Activated T-helper 1 cell treated with anti-CD3 and anti-CD28 coated beads, Interleukin-2, amount 50 U/mL, for 16 hours (primary cell): ENCODE measurements around the gene FGB.

Source experiments
- DNase-seq, 2 donors: peaks; one replicate each; pipeline ENCODE4 v3.0.0-alpha.2; 2020; ENCODE audit warnings: low read depth in 1 of 2, low spot score in 1 of 2

The FGB gene

GRCh38 chr4:154562697-154563254, at the start of gene FGB:
Gene FGB (plus strand): TSS chr4:154563011. CDS start chr4:154563019, 8 bp downstream.
- no peak for DNase-seq

GRCh38 chr4:154516318-154517029, 46.3 kb upstream of the FGB start:
- no peak for DNase-seq

GRCh38 chr4:154517591-154517990, 45.2 kb upstream of the FGB start:
- no peak for DNase-seq

GRCh38 chr4:154519214-154519613, 43.6 kb upstream of the FGB start:
- DNase-seq = no peak

GRCh38 chr4:154521607-154522006, 41.2 kb upstream of the FGB start:
- DNase-seq = no peak

GRCh38 chr4:154526151-154526550, 36.7 kb upstream of the FGB start:
- no peak for DNase-seq

- DNase-seq = no peak
These were observed 35.5 kb upstream of the FGB start for GRCh38 chr4:154527308-154527707.

- DNase-seq = no peak
These were observed 33.9 kb upstream of the FGB start for GRCh38 chr4:154528869-154529268.

- DNase-seq = no peak
These were observed 32.9 kb upstream of the FGB start for GRCh38 chr4:154529728-154530519.

GRCh38 chr4:154534296-154534695, 28.5 kb upstream of the FGB start:
- no peak for DNase-seq

- no peak for DNase-seq
These were observed 20.4 kb upstream of the FGB start for GRCh38 chr4:154542271-154542879.

GRCh38 chr4:154545689-154546088, 17.1 kb upstream of the FGB start:
- DNase-seq = no peak

- DNase-seq = peak; percentile 94 to 95
These were observed 12.7 kb upstream of the FGB start, which contains the start of gene PLRG1 for GRCh38 chr4:154549894-154550790. Gene PLRG1 (minus strand): TSS chr4:154550400. CDS start chr4:154550308, 92 bp downstream.

GRCh38 chr4:154551872-154552686, 10.7 kb upstream of the FGB start:
- DNase-seq = peak; percentile 45 to 49

- DNase-seq = no peak
These were observed 3.7 kb upstream of the FGB start for GRCh38 chr4:154559141-154559493.

GRCh38 chr4:154559494-154560418, 3.1 kb upstream of the FGB start:
- DNase-seq = no peak

- DNase-seq = no peak
These were observed 2.4 kb upstream of the FGB start for GRCh38 chr4:154560419-154560801.

- DNase-seq = no peak
These were observed 2.0 kb upstream of the FGB start for GRCh38 chr4:154560824-154561231.

- DNase-seq = no peak
These were observed 1.5 kb downstream of the FGB start for GRCh38 chr4:154564311-154564710.
